WTC11 (cell line): ENCODE data around the gene ZDHHC1.

Source experiments
- ARID4B ChIP-seq: sonication (generic); formaldehyde crosslinking; IDR thresholded peaks from 2 replicates; pipeline ENCODE4 v1.8.0; 2023; ENCODE audit warnings: missing genetic modification reagents, mild to moderate bottlenecking, borderline replicate concordance
- ATF3 ChIP-seq: sonication (generic); formaldehyde crosslinking; conservative IDR thresholded peaks from 2 replicates; pipeline ENCODE4 v1.8.1; 2022; ENCODE audit warnings: mild to moderate bottlenecking, missing genetic modification reagents
- ATF6 ChIP-seq: sonication (generic); formaldehyde crosslinking; IDR thresholded peaks from 2 replicates; pipeline ENCODE4 v1.8.1; 2023; ENCODE audit warnings: mild to moderate bottlenecking, missing genetic modification reagents
- CBFB ChIP-seq: sonication (generic); formaldehyde crosslinking; IDR thresholded peaks from 2 replicates; pipeline ENCODE4 v1.8.1; 2022; ENCODE audit warnings: mild to moderate bottlenecking, low read depth, missing genetic modification reagents
- CTCF ChIP-seq: fragments of 200-600 bp; IDR thresholded peaks from 2 replicates; pipeline ENCODE4 v1.8.0; 2022; ENCODE audit warnings: antibody characterized with exemption
- EMX1 ChIP-seq: fragments of 250-450 bp; sonication (Bioruptor Pico); IDR thresholded peaks from 2 replicates; pipeline ENCODE4 v1.8.0; 2021; ENCODE audit warnings: mild to moderate bottlenecking
- MYBL2 ChIP-seq: sonication (generic); formaldehyde crosslinking; IDR thresholded peaks from 2 replicates; pipeline ENCODE4 v1.8.1; 2023; ENCODE audit warnings: mild to moderate bottlenecking, moderate library complexity, missing genetic modification reagents
- NR2C2 ChIP-seq: sonication (generic); formaldehyde crosslinking; IDR thresholded peaks from 2 replicates; pipeline ENCODE4 v1.8.0; 2022; ENCODE audit warnings: mild to moderate bottlenecking, missing genetic modification reagents
- ZNF138 ChIP-seq: sonication (generic); formaldehyde crosslinking; conservative IDR thresholded peaks from 2 replicates; pipeline ENCODE4 v1.8.1; 2022; ENCODE audit warnings: mild to moderate bottlenecking, moderate library complexity, missing genetic modification reagents

- TF ChIP-seq ZNF138 (CRISPR knock-in tag) (no peak), ATF6 (CRISPR knock-in tag) (no peak), CTCF (no peak), EMX1 (CRISPR knock-in tag) (no peak), MYBL2 (CRISPR knock-in tag) (no peak), ATF3 (CRISPR knock-in tag) (no peak), ARID4B (CRISPR knock-in tag) (no peak), CBFB (no peak), NR2C2 (CRISPR knock-in tag) (no peak)
Observed at GRCh38 chr16:67421030-67421429, 4.8 kb upstream of the ZDHHC1 start.
